Caco-2 (cell line): ENCODE results near the gene OAF. TPM values are rescaled to one million over a fixed set of nuclear protein-coding genes. Genes with fewer than 3 reads are reported as not detected.

Experiments
- BruUV-seq: library from RNA; stranded (reverse); fragments of 400-500 nt; replicated peaks from 2 replicates; lab custom pipeline; 2021; lab: Mats Ljungman, UMichigan
- CTCF ChIA-PET: fragments of 300-600 bp; sonication (Branson Sonifier 250); formaldehyde crosslinking; loops from one replicate; lab custom pipeline; 2022; ENCODE audit warnings: antibody characterized with exemption; lab: Charles Lee
- POLR2A ChIA-PET: fragments of 300-600 bp; sonication (Branson Sonifier 250); formaldehyde crosslinking; loops from one replicate; lab custom pipeline; 2022; ENCODE audit warnings: antibody characterized with exemption; lab: Charles Lee
- DNase-seq, 2 experiments: peaks; one replicate each; pipeline versions ENCODE4 v3.0.0 to v3.0.0-alpha.2; 2020 to 2022
- H3K27me3 ChIP-seq: replicated peaks from 2 replicates; pipeline ENCODE4 v1.6.0; 2011; ENCODE audit warnings: low read length; ENCODE audit not compliant: control insufficient read depth, insufficient read depth
- H3K36me3 ChIP-seq: 2 replicates; pipeline ENCODE4 v1.5.1; 2011; ENCODE audit warnings: low read length; ENCODE audit not compliant: control insufficient read depth, insufficient read depth
- H3K4me1 ChIP-seq: fragments of 250-450 bp; sonication (Bioruptor Pico); 2 replicates; pipeline ENCODE4 v1.5.1; 2020; ENCODE audit warnings: mild to moderate bottlenecking
- H3K4me3 ChIP-seq: 2 replicates; pipeline ENCODE4 v1.5.1; 2011; ENCODE audit warnings: low read depth, mild to moderate bottlenecking, control low read depth, low read length
- H3K9me3 ChIP-seq: fragments of 250-450 bp; sonication (Bioruptor Pico); 2 replicates; pipeline ENCODE4 v1.5.1; 2020; ENCODE audit warnings: mild to moderate bottlenecking, moderate library complexity
- H3K27ac Mint-ChIP-seq: one replicate; pipeline ENCODE4 v1.8.0; 2022; ENCODE audit warnings: mixed read lengths; ENCODE audit not compliant: unreplicated experiment
- H3K27me3 Mint-ChIP-seq: one replicate; pipeline ENCODE4 v1.8.0; 2022; ENCODE audit warnings: mixed read lengths; ENCODE audit not compliant: insufficient read depth, unreplicated experiment
- H3K36me3 Mint-ChIP-seq: one replicate; pipeline ENCODE4 v1.8.0; 2022; ENCODE audit warnings: mild to moderate bottlenecking, mixed read lengths; ENCODE audit not compliant: insufficient read depth, unreplicated experiment
- H3K4me1 Mint-ChIP-seq: one replicate; pipeline ENCODE4 v1.8.0; 2022; ENCODE audit warnings: low read depth, mixed read lengths; ENCODE audit not compliant: unreplicated experiment
- H3K4me3 Mint-ChIP-seq: one replicate; pipeline ENCODE4 v1.8.0; 2022; ENCODE audit warnings: mild to moderate bottlenecking, moderate library complexity, mixed read lengths; ENCODE audit not compliant: unreplicated experiment
- H3K9me3 Mint-ChIP-seq: one replicate; pipeline ENCODE4 v1.8.0; 2022; ENCODE audit warnings: mixed read lengths; ENCODE audit not compliant: unreplicated experiment
- CTCF ChIP-seq, 2 experiments: fragments of 200-600 bp in 1 of 2; IDR thresholded peaks; 1 replicate in 1 of 2; 2 replicates in 1 of 2; pipeline versions ENCODE4 v1.5.1 to v1.8.0; 2011 to 2022; ENCODE audit warnings: antibody characterized with exemption in 1 of 2, control low read depth in 1 of 2, inconsistent platforms in 1 of 2, low read depth in 1 of 2, low read length in 1 of 2, mild to moderate bottlenecking in 1 of 2, moderate library complexity in 1 of 2; ENCODE audit not compliant: insufficient read depth in 1 of 2, severe bottlenecking in 1 of 2, unreplicated experiment in 1 of 2
- intact Hi-C: fragments of 100-400 bp; cut with micrococcal nuclease; formaldehyde crosslinking; loops from one replicate; pipeline ENCODE4 v1.10.0; 2022; ENCODE audit not compliant: unreplicated experiment
- total RNA-seq: library from RNA; stranded (reverse); gene quantifications from 2 replicates; pipeline ENCODE4 v1.2.3, GENCODE V29; 2022

The OAF gene
- total RNA-seq, 1 experiment from 2014 or later: 31.3 TPM

- H3K4me3 Mint-ChIP-seq: no peak overlapping the region
- H3K9me3 Mint-ChIP-seq: no peaks in the 10 kb centered on the region
These were observed 23.8 kb upstream of the OAF start for GRCh38 chr11:120186774-120187591.

GRCh38 chr11:120188371-120188770 is 22.5 kb upstream of the OAF start:
- peaks cover 58% of the 10 kb centered on the region for H3K4me1 ChIP-seq
- CTCF ChIA-PET: no interaction called here

More at GRCh38 chr11:120186774-120187591, 23.8 kb upstream of the OAF start:
- CTCF ChIA-PET: no interaction called here
- Histone ChIP-seq H3K27me3 (no peaks in the 10 kb centered on the region), H3K36me3 (no peaks in the 10 kb centered on the region), H3K4me1 (peaks cover 72% of the 10 kb centered on the region), H3K4me3 (no peak overlapping the region), H3K9me3 (peaks cover 8% of the 10 kb centered on the region)
- H3K36me3 Mint-ChIP-seq: no peaks in the 10 kb centered on the region
- no TSS peak for BruUV-seq
- intact Hi-C loops: no loop called here
- peak in 1 of 2 experiments; percentile 36 for DNase-seq
- H3K27me3 Mint-ChIP-seq: no peaks in the 10 kb centered on the region
- POLR2A ChIA-PET: no interaction called here
- TF ChIP-seq CTCF (IDR thresholded peaks at IDR 0.05; ENCODE audit: insufficient read depth in 1 of 2, low read depth in 1 of 2, low read length in 1 of 2, severe bottlenecking in 1 of 2, unreplicated experiment in 1 of 2): no peak
- peaks cover 44% of the 10 kb centered on the region for H3K4me1 Mint-ChIP-seq
- peak overlapping the region; percentile 84 for H3K27ac Mint-ChIP-seq

More at GRCh38 chr11:120188371-120188770, 22.5 kb upstream of the OAF start:
- Histone ChIP-seq H3K9me3 (peaks cover 8% of the 10 kb centered on the region), H3K36me3 (no peaks in the 10 kb centered on the region), H3K27me3 (no peaks in the 10 kb centered on the region), H3K4me3 (no peak overlapping the region)
- H3K4me1 Mint-ChIP-seq: peaks cover 34% of the 10 kb centered on the region
- H3K27me3 Mint-ChIP-seq: no peaks in the 10 kb centered on the region
- no peaks in the 10 kb centered on the region for H3K9me3 Mint-ChIP-seq
- no peaks in the 10 kb centered on the region for H3K36me3 Mint-ChIP-seq
- POLR2A ChIA-PET: no interaction called here
- DNase-seq: peak in 1 of 2 experiments; percentile 24
- BruUV-seq: no TSS peak
- peak overlapping the region; percentile 14 for H3K27ac Mint-ChIP-seq
- intact Hi-C loops: no loop called here
- no peak overlapping the region for H3K4me3 Mint-ChIP-seq
- TF ChIP-seq CTCF (IDR thresholded peaks at IDR 0.05; ENCODE audit: insufficient read depth in 1 of 2, low read depth in 1 of 2, low read length in 1 of 2, severe bottlenecking in 1 of 2, unreplicated experiment in 1 of 2): no peak
